K562 (cell line): ENCODE data around the gene SMYD2. TPM values are rescaled to one million over a fixed set of nuclear protein-coding genes. Genes with fewer than 3 reads are reported as not detected.
A peak's percentile ranks its signal among the peaks of the same experiment; 100 is the strongest.

Experiments used
- ATAC-seq: fragments of 200-7000 bp; cut with Tn5 transposase; 3 replicates; pipeline ENCODE4 v1.9.1; 2020; ENCODE audit warnings: moderate library complexity
- BruUV-seq: library from RNA; stranded (reverse); fragments of 400-500 nt; replicated peaks from 2 replicates; lab custom pipeline; 2021; lab: Mats Ljungman, UMichigan
- CTCF ChIA-PET: fragments of 300-600 bp; formaldehyde crosslinking; extraction: SDS; loops from one replicate; lab custom pipeline; 2021; ENCODE audit warnings: low intra/inter-chr PET ratio; lab: Yijun Ruan, JAX
- POLR2A ChIA-PET: fragments of 300-600, 350-650 bp; sonication (Branson Sonifier 250); formaldehyde crosslinking; extraction: SDS; loops from one replicate; lab custom pipeline; 2021; ENCODE audit warnings: antibody characterized with exemption, inconsistent platforms; lab: Yijun Ruan, JAX
- DNase-seq, 4 experiments: peaks; one replicate each; pipeline versions ENCODE4 v3.0.0 to v3.0.0-alpha.2; 2011 to 2018; ENCODE audit warnings: low spot score in 3 of 4, mixed read lengths in 3 of 4; ENCODE audit errors: extremely low read depth in 1 of 4
- FAIRE-seq: peaks from 2 replicates; lab custom pipeline; 2011; peaks lifted over from hg19 to GRCh38; lab: Jason Lieb, UNC
- H2AFZ ChIP-seq: 2 replicates; pipeline ENCODE4 v1.6.0; 2011; ENCODE audit warnings: low read depth, low read length, control low read depth, inconsistent platforms
- H3K27ac ChIP-seq: fragments of 200-600 bp; 3 replicates; pipeline ENCODE4 v1.8.0; 2011; ENCODE audit warnings: low read depth, mild to moderate bottlenecking, control low read depth, inconsistent platforms, low read length, moderate library complexity, mixed read lengths; ENCODE audit errors: extremely low read depth
- H3K27me3 ChIP-seq, 2 experiments: fragments of 300-600 bp in 1 of 2; 2 replicates in 1 of 2; 3 replicates in 1 of 2; pipeline versions ENCODE4 v1.6.0 to v1.8.0; 2011; ENCODE audit warnings: inconsistent platforms in 2 of 2, low read length in 2 of 2, mild to moderate bottlenecking in 1 of 2, mixed read lengths in 1 of 2, moderate library complexity in 1 of 2; ENCODE audit not compliant: control insufficient read depth in 2 of 2, insufficient read depth in 2 of 2
- H3K36me3 ChIP-seq: fragments of 300-600 bp; 3 replicates; pipeline ENCODE4 v1.8.0; 2011; ENCODE audit warnings: mild to moderate bottlenecking, low read length, inconsistent platforms; ENCODE audit not compliant: control insufficient read depth, insufficient read depth
- H3K4me1 ChIP-seq, 2 experiments: fragments of 200-600 bp in 1 of 2; replicated peaks in 1 of 2; 2 replicates in 1 of 2; 3 replicates in 1 of 2; pipeline versions ENCODE4 v1.5.1 to v1.8.0; 2011; ENCODE audit warnings: inconsistent platforms in 2 of 2, low read length in 2 of 2, mild to moderate bottlenecking in 1 of 2, mixed read lengths in 1 of 2, moderate library complexity in 1 of 2; ENCODE audit not compliant: control insufficient read depth in 2 of 2, insufficient read depth in 2 of 2
- H3K4me2 ChIP-seq: 2 replicates; pipeline ENCODE4 v1.6.1; 2011; ENCODE audit warnings: low read length, control low read depth, inconsistent platforms, mixed read lengths; ENCODE audit not compliant: insufficient read depth
- H3K4me3 ChIP-seq: fragments of 200-600 bp; sonication (generic), shearing (Covaris generic); 2 replicates; pipeline ENCODE4 v1.5.1; 2016; ENCODE audit warnings: control low read depth, inconsistent platforms
- H3K79me2 ChIP-seq: fragments of 200-600 bp; 3 replicates; pipeline ENCODE4 v1.8.0; 2011; ENCODE audit warnings: low read length, inconsistent platforms; ENCODE audit not compliant: control insufficient read depth, insufficient read depth
- H3K9ac ChIP-seq, 2 experiments: 2 replicates each; pipeline versions ENCODE4 v1.6.0 to v1.6.1; 2011; ENCODE audit warnings: low read depth in 2 of 2, low read length in 2 of 2, control low read depth in 1 of 2, inconsistent platforms in 1 of 2, mild to moderate bottlenecking in 1 of 2, mixed read lengths in 1 of 2; ENCODE audit not compliant: insufficient read depth in 1 of 2
- H3K9me1 ChIP-seq: one replicate; pipeline ENCODE4 v1.6.0; 2011; ENCODE audit warnings: inconsistent platforms, mild to moderate bottlenecking, low read length, moderate library complexity; ENCODE audit not compliant: control insufficient read depth, insufficient read depth
- H3K9me3 ChIP-seq: replicated peaks from 2 replicates; pipeline ENCODE4 v1.5.1; 2011; ENCODE audit warnings: low read depth, low read length, inconsistent platforms; ENCODE audit not compliant: control insufficient read depth, insufficient read depth
- H4K20me1 ChIP-seq: replicated peaks from 2 replicates; pipeline ENCODE4 v1.6.1; 2011; ENCODE audit warnings: low read length, inconsistent platforms, mixed read lengths; ENCODE audit not compliant: control insufficient read depth, insufficient read depth
- CBX8 ChIP-seq: fragments of 200-600 bp; sonication (generic); IDR thresholded peaks from 2 replicates; pipeline ENCODE4 v1.6.1; 2012; ENCODE audit warnings: borderline replicate concordance, mixed run types, low read depth, mild to moderate bottlenecking, moderate library complexity, mixed read lengths, low read length, control low read depth, inconsistent platforms; ENCODE audit not compliant: poor library complexity, severe bottlenecking; ENCODE audit errors: extremely low read depth
- EGR1 ChIP-seq: fragments of 450-650 bp; conservative IDR thresholded peaks from 2 replicates; pipeline ENCODE4 v1.6.1; 2017; ENCODE audit warnings: mild to moderate bottlenecking
- GATA2 ChIP-seq: sonication (generic); formaldehyde crosslinking; IDR thresholded peaks from 2 replicates; pipeline ENCODE4 v1.4.0; 2020; ENCODE audit warnings: mild to moderate bottlenecking, missing genetic modification reagents
- WGBS: fragments of 100-300 bp; shearing (Covaris generic); methylation state at CpG from one replicate; pipeline ENCODE4 v1.1.6; 2016; ENCODE audit warnings: low coverage, mixed read lengths; ENCODE audit not compliant: insufficient coverage; ENCODE audit errors: missing lambda C conversion rate; 5-methylcytosine and 5-hydroxymethylcytosine counted together
- in situ Hi-C: fragments of 300-500 bp; cut with MboI; formaldehyde crosslinking; loops from 4 replicates; pipeline ENCODE4 v1.15.0; 2018; ENCODE audit warnings: inconsistent platforms, mixed read lengths
- intact Hi-C: fragments of 100-400 bp; cut with micrococcal nuclease; formaldehyde crosslinking; loops from 2 replicates; pipeline ENCODE4 v1.14.2; 2022
- polyA plus RNA-seq, 8 experiments: library from polyadenylated mRNA; depleted of rRNA in 4 of 8; stranded (reverse) in 5 of 8; unstranded in 3 of 8; fragments of >200 nt; fragmentation: Nextera tagmentation in 2 of 8; fragmentation: Illumina TruSeq in 1 of 8; extraction: Ambion mirVana in 2 of 8; extraction: Trizol in 1 of 8; gene quantifications; 2 replicates each; pipeline versions ENCODE4 v1.2.1 to v1.2.3, GENCODE V29; 2011 to 2014; ENCODE audit warnings: inconsistent platforms in 1 of 8, missing spikeins in 1 of 8
- total RNA-seq, 7 experiments: library from RNA; depleted of rRNA in 6 of 7; stranded (reverse); fragments of >200 nt in 6 of 7; fragmentation: Illumina TruSeq in 2 of 7; extraction: Trizol in 2 of 7; gene quantifications; 2 replicates each; pipeline versions ENCODE4 v1.2.1 to v1.2.3, GENCODE V29; 2011 to 2021; ENCODE audit warnings: low replicate concordance in 1 of 7
- TF ChIP-seq, protein P1 (sequence below): sonication (generic); formaldehyde crosslinking; IDR thresholded peaks from 2 replicates; pipeline ENCODE4 v1.8.1; 2023; ENCODE audit warnings: mild to moderate bottlenecking, missing genetic modification reagents
- TF ChIP-seq, protein P2 (sequence below): fragments of 150-350 bp; conservative IDR thresholded peaks from 2 replicates; pipeline ENCODE4 v1.6.1; 2014; ENCODE audit warnings: low read length
- TF ChIP-seq, protein P3 (sequence below): fragments of 450-650 bp; IDR thresholded peaks from 2 replicates; pipeline ENCODE4 v1.6.1; 2016; ENCODE audit warnings: low read depth, mild to moderate bottlenecking, moderate library complexity

The SMYD2 gene
- total and polyA plus RNA-seq, 9 of the 15 experiments (the other 6 are each of a cell fraction or from before 2014, with no cell fraction given), result 13.8 to 81.3 (median 39.9) TPM

DNA sequence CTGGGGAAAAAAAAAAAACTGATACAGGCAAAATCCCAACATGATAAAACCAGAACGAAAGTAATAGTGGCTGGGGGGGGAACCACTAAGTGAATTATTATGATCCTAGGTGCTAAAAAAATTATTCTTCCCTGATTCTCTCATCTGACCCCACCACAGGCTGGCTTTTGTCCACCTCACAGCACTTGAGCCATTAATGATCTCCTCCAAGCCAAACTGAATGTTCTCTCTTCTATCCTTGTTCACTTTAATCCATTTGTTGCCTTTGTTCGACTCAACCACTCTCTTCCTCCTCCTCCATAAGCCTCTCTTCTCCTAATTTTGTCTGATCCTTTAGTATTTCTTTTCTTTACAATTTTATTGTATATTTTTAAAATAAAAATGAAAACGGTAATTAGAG is 16.0 kb upstream of the SMYD2 start (continued):
- TF ChIP-seq, protein P1, sequence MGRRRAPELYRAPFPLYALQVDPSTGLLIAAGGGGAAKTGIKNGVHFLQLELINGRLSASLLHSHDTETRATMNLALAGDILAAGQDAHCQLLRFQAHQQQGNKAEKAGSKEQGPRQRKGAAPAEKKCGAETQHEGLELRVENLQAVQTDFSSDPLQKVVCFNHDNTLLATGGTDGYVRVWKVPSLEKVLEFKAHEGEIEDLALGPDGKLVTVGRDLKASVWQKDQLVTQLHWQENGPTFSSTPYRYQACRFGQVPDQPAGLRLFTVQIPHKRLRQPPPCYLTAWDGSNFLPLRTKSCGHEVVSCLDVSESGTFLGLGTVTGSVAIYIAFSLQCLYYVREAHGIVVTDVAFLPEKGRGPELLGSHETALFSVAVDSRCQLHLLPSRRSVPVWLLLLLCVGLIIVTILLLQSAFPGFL (CRISPR knock-in tag), result no peak
- TF ChIP-seq, protein P2, sequence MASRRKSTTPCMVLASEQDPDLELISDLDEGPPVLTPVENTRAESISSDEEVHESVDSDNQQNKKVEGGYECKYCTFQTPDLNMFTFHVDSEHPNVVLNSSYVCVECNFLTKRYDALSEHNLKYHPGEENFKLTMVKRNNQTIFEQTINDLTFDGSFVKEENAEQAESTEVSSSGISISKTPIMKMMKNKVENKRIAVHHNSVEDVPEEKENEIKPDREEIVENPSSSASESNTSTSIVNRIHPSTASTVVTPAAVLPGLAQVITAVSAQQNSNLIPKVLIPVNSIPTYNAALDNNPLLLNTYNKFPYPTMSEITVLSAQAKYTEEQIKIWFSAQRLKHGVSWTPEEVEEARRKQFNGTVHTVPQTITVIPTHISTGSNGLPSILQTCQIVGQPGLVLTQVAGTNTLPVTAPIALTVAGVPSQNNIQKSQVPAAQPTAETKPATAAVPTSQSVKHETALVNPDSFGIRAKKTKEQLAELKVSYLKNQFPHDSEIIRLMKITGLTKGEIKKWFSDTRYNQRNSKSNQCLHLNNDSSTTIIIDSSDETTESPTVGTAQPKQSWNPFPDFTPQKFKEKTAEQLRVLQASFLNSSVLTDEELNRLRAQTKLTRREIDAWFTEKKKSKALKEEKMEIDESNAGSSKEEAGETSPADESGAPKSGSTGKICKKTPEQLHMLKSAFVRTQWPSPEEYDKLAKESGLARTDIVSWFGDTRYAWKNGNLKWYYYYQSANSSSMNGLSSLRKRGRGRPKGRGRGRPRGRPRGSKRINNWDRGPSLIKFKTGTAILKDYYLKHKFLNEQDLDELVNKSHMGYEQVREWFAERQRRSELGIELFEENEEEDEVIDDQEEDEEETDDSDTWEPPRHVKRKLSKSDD, result no peak
- no peak for TF ChIP-seq GATA2 (CRISPR knock-in tag)
- no peak for TF ChIP-seq EGR1

DNA sequence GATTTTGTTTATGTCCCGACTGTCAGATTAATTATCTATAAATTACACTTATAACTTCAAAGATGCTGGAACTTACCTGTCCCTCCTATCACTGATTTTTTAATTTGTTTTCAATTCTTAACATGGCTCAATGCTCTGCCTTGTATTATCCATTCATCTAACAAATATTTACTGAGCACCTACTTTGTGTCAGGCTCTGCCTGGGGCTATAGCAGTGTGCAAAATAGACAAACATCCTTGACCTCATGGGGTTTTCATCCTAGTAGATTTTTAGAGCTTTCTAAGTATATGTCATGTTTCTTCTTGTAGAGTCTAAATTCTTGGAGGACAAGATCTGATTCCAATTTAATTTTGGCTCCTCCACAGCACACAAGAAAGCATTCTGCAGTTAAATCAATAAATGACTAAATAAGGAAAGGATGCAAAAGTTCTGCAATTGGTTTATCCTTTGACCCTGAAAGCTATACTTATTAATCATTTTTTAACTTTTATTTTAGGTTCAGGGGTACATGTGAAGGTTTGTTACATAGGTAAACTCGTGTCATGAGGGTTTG is 10.8 kb upstream of the SMYD2 start:
- POLR2A ChIA-PET, result interaction anchor here (0.6 kb wide), 1 partner anchor 10 kb away, joined by 3 read pairs; no protein-coding TSS in a partner anchor
- CTCF ChIA-PET, result no interaction called here
- no peak overlapping the region for H3K4me3 ChIP-seq
- no peaks in the 10 kb centered on the region for H3K36me3 ChIP-seq
- in situ Hi-C loops, result no loop called here
- no peak overlapping the region for H3K4me2 ChIP-seq
- ATAC-seq, result no peak
- peak; percentile 26 for TF ChIP-seq CBX8
- TF ChIP-seq, protein P3, sequence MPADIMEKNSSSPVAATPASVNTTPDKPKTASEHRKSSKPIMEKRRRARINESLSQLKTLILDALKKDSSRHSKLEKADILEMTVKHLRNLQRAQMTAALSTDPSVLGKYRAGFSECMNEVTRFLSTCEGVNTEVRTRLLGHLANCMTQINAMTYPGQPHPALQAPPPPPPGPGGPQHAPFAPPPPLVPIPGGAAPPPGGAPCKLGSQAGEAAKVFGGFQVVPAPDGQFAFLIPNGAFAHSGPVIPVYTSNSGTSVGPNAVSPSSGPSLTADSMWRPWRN, result no peak
- TF ChIP-seq, all 486 proteins: peak for 1
- no peaks in the 10 kb centered on the region for H3K9me1 ChIP-seq
- H3K9ac ChIP-seq, result no peak overlapping the region
- whole genome bisulfite sequencing, result 2% methylated on average over 2 of the region's 2 CpGs
- H3K79me2 ChIP-seq, result no peaks in the 10 kb centered on the region
- no peak overlapping the region for H3K27ac ChIP-seq
- peaks cover 9 to 18% of the 10 kb centered on the region in 2 experiments; a peak in 4 of 5 replicates for H3K27me3 ChIP-seq
- no TSS peak for BruUV-seq
- intact Hi-C loops, result loop anchor here (2.0 kb wide), 1 partner anchor 59 kb away; no protein-coding TSS in a partner anchor
- no peak for DNase-seq
- no peak overlapping the region for H2AFZ ChIP-seq
- H4K20me1 ChIP-seq, result no peaks in the 10 kb centered on the region
- H3K4me1 ChIP-seq, result no peaks in the 10 kb centered on the region
- no peak for FAIRE-seq
- no peaks in the 10 kb centered on the region for H3K9me3 ChIP-seq
